Brain microvascular endothelial cell (primary cell): Measurements from ENCODE around the gene SEZ6L.

ENCODE experiments used
- DNase-seq: peaks from one replicate; pipeline ENCODE4 v3.0.0-alpha.2; 2020
- H3K27ac ChIP-seq: fragments of 250-450 bp; sonication (Bioruptor Pico); 2 replicates; pipeline ENCODE4 v1.5.1; 2020; ENCODE audit warnings: mild to moderate bottlenecking, moderate library complexity
- H3K27me3 ChIP-seq: fragments of 250-450 bp; sonication (Bioruptor Pico); replicated peaks from 2 replicates; pipeline ENCODE4 v1.5.1; 2020; ENCODE audit warnings: mild to moderate bottlenecking
- H3K36me3 ChIP-seq: fragments of 250-450 bp; sonication (Bioruptor Pico); replicated peaks from 2 replicates; pipeline ENCODE4 v1.5.1; 2020; ENCODE audit warnings: mild to moderate bottlenecking
- H3K4me3 ChIP-seq: 2 replicates; pipeline ENCODE4 v1.5.1; 2011; ENCODE audit warnings: low read depth, mild to moderate bottlenecking, control low read depth, low read length, moderate library complexity
- in situ Hi-C: cut with HindIII; loops from 2 replicates; pipeline ENCODE4 v1.10.0; 2017; ENCODE audit warnings: low sequenced_read_pairs, low pct_ligation_motif_present
- TF ChIP-seq, protein P1 (sequence below): IDR thresholded peaks from 2 replicates; pipeline ENCODE4 v1.5.1; 2011; ENCODE audit warnings: low read depth, mild to moderate bottlenecking, moderate library complexity, low read length, control low read depth, inconsistent platforms; ENCODE audit errors: missing control alignments

The SEZ6L gene

DNA sequence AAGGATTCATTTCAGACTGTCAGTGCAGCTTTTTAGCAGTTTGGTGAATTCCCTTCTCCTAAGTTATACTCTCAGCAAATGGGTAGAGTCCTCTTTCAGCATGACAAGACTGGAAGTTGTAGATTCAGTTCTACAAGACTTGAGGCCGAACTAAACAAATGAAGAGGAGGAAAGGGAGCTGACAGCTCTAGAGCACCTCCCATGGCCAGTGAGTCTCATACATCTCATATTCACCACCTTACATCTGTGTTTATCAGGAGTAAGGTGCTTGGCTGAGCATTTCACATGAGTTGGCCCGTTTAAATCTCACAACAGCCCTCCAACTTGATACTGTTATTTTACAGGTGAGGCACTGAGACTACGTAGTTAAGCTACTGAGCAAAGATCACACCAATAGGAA lies 30.4 kb downstream of the SEZ6L start:
- no peaks in the 10 kb centered on the region for H3K27me3 ChIP-seq
- H3K36me3 ChIP-seq, result no peaks in the 10 kb centered on the region
- H3K4me3 ChIP-seq, result no peak overlapping the region
- DNase-seq, result no peak
- H3K27ac ChIP-seq, result no peak overlapping the region
- in situ Hi-C loops, result no loop called here
- TF ChIP-seq, protein P1, sequence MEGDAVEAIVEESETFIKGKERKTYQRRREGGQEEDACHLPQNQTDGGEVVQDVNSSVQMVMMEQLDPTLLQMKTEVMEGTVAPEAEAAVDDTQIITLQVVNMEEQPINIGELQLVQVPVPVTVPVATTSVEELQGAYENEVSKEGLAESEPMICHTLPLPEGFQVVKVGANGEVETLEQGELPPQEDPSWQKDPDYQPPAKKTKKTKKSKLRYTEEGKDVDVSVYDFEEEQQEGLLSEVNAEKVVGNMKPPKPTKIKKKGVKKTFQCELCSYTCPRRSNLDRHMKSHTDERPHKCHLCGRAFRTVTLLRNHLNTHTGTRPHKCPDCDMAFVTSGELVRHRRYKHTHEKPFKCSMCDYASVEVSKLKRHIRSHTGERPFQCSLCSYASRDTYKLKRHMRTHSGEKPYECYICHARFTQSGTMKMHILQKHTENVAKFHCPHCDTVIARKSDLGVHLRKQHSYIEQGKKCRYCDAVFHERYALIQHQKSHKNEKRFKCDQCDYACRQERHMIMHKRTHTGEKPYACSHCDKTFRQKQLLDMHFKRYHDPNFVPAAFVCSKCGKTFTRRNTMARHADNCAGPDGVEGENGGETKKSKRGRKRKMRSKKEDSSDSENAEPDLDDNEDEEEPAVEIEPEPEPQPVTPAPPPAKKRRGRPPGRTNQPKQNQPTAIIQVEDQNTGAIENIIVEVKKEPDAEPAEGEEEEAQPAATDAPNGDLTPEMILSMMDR, result no peak

DNA sequence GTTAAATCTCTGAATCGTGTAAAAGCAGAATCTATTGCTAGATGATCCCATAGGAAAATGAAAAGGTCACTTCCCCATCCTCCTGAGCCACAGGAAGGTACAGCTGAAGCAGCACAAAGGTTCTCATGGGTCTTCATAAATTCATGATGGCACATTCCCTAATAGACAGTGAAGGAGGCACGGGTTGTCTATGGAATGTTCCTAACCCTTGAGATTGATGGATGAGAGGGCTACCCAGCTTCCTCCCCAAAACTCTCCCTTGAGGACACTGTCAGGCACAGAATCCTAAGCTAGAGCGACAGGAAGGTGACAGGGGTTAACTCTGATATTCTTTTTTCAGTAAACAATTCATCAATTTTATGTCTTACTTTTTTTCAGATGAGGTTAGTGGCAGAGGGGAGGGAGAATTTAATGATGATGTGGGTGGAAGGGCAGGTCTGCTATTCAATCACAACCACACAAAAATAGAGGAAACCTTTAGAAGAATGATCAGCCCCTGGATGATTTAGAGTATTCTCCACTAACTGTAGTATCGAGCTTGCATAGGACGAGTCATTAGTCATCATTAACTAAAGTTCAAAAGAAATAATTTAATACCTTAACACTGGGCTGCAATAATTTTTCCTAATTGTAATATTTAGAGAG lies 33.1 kb downstream of the SEZ6L start:
- in situ Hi-C loops, result no loop called here
- no peak for DNase-seq
- H3K4me3 ChIP-seq, result no peak overlapping the region

DNA sequence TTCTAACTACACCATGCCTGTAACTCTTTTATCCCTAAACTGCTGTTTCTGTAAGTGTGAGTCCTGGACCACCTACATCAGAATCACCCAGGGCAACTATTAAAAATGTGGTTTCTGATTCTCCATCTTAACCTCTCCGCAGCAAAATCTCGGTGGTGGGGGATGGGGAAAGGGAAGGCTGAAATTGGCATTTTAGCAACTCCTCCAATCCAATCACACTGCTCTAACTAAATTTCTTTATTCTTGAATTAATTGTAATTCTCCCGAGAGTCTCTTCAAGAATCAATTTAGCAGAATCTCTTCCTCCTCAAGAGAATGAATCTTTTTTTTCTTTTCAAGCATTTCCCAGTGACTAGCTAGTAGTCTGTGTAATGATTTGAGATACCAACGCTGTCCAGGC lies 36.2 kb downstream of the SEZ6L start:
- in situ Hi-C loops, result no loop called here
- DNase-seq, result no peak

More for the DNA sequence above, 33.1 kb downstream of the SEZ6L start:
- TF ChIP-seq, protein P1, result no peak
- H3K27ac ChIP-seq, result no peak overlapping the region
- no peaks in the 10 kb centered on the region for H3K36me3 ChIP-seq
- H3K27me3 ChIP-seq, result no peaks in the 10 kb centered on the region

DNA sequence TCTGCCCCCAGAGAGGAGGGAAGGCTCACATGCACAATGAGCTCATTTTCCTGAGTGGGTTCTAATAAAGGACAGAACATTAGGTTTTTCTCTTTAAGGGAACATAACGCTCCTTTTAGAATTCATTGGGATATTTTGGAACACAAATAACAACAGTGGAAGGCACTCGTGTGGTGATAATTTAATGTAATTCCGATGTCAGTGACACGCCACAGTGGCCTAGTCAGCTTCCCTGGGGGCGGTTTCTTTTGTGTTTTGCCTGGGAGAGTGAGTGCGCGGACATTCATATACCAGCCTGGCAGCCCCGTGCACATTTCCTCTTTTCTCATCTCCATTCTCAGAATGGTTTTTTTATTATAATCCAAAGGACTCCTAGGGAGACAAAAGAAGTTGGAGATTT lies 41.1 kb downstream of the SEZ6L start:
- TF ChIP-seq, protein P1, result no peak
- Histone ChIP-seq H3K36me3 (no peaks in the 10 kb centered on the region), H3K27ac (no peak overlapping the region), H3K4me3 (no peak overlapping the region), H3K27me3 (no peaks in the 10 kb centered on the region)
- DNase-seq, result no peak
- in situ Hi-C loops, result no loop called here

More for the DNA sequence above, 36.2 kb downstream of the SEZ6L start:
- H3K27ac ChIP-seq, result no peak overlapping the region
- TF ChIP-seq, protein P1, result no peak
- H3K27me3 ChIP-seq, result no peaks in the 10 kb centered on the region
- no peaks in the 10 kb centered on the region for H3K36me3 ChIP-seq
- no peak overlapping the region for H3K4me3 ChIP-seq

DNA sequence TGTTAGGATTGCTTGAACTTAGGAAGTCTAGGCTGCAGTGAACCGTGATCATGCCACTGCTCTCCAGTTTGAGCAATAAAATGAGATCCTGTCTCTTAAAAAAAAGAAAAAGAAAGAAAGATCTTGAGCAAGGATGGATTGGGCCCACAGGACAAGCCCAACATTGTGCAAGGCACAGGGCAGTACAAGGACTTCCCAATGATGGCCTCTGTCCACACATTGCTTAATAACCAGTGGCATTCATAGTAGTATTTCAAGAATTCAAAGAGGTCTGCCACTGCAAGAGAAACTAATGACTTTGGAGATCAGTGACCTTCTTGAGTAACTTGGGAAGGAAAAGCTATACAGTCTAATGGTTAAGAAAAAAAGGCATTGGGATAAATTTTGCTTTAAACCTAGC lies 44.6 kb downstream of the SEZ6L start:
- in situ Hi-C loops, result no loop called here
- Histone ChIP-seq H3K27me3 (no peaks in the 10 kb centered on the region), H3K36me3 (no peaks in the 10 kb centered on the region), H3K27ac (no peak overlapping the region), H3K4me3 (no peak overlapping the region)
- DNase-seq, result no peak
- TF ChIP-seq, protein P1, result no peak

DNA sequence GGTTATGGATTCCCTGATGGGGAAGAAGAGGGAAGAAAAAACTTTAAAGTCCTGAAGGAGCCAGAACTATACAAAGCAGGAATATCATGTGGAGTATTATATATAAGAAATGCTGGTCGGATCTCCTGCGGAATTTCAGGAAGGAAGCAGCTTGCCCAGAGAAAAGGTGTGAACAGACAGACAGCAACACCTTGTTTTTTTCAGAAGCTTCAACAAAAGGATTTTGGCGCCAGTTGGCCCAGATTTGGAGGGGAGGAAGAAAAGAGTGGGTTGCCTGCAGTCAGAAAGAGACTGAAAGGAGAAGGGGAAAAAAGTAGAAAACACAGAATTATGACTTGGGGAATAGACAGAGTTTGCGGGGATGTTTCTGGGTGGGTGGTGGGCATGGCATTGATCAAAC lies 45.2 kb downstream of the SEZ6L start:
- TF ChIP-seq, protein P1, result no peak
- H3K27me3 ChIP-seq, result no peaks in the 10 kb centered on the region
- in situ Hi-C loops, result no loop called here
- H3K36me3 ChIP-seq, result no peaks in the 10 kb centered on the region
- DNase-seq, result no peak
- no peak overlapping the region for H3K4me3 ChIP-seq
- H3K27ac ChIP-seq, result no peak overlapping the region
